ENCODE data around the gene MRPS15.

DNA sequence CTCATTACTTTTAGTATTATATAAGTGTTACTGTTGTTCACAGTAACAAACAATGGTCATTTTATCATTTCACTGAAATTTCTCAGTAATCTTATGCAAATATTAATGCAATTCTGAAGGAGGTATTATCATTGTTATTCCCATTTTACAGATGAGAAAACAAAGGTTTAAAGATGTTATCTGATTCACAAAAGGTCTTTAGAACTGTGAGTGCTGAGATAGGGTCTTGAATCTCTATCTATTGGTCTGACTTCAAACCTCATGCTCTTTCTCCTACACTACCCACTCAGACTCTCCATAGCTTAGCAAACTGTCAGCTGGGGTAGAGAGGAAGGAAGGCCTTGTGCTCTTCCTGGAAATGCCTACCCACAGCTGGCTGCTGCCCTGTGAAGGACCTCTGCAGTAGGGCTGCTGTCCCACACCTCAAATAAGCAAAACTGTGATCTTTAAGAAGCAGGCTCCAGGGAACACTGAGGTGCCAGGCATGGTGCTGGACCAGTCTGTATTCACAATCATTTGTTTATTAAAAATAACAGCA is 7.7 kb downstream of the MRPS15 start:
- TF ChIP-seq, protein P1, sequence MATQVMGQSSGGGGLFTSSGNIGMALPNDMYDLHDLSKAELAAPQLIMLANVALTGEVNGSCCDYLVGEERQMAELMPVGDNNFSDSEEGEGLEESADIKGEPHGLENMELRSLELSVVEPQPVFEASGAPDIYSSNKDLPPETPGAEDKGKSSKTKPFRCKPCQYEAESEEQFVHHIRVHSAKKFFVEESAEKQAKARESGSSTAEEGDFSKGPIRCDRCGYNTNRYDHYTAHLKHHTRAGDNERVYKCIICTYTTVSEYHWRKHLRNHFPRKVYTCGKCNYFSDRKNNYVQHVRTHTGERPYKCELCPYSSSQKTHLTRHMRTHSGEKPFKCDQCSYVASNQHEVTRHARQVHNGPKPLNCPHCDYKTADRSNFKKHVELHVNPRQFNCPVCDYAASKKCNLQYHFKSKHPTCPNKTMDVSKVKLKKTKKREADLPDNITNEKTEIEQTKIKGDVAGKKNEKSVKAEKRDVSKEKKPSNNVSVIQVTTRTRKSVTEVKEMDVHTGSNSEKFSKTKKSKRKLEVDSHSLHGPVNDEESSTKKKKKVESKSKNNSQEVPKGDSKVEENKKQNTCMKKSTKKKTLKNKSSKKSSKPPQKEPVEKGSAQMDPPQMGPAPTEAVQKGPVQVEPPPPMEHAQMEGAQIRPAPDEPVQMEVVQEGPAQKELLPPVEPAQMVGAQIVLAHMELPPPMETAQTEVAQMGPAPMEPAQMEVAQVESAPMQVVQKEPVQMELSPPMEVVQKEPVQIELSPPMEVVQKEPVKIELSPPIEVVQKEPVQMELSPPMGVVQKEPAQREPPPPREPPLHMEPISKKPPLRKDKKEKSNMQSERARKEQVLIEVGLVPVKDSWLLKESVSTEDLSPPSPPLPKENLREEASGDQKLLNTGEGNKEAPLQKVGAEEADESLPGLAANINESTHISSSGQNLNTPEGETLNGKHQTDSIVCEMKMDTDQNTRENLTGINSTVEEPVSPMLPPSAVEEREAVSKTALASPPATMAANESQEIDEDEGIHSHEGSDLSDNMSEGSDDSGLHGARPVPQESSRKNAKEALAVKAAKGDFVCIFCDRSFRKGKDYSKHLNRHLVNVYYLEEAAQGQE (IDR thresholded peaks at IDR 0.05): no peak
- TF ChIP-seq, protein P2, sequence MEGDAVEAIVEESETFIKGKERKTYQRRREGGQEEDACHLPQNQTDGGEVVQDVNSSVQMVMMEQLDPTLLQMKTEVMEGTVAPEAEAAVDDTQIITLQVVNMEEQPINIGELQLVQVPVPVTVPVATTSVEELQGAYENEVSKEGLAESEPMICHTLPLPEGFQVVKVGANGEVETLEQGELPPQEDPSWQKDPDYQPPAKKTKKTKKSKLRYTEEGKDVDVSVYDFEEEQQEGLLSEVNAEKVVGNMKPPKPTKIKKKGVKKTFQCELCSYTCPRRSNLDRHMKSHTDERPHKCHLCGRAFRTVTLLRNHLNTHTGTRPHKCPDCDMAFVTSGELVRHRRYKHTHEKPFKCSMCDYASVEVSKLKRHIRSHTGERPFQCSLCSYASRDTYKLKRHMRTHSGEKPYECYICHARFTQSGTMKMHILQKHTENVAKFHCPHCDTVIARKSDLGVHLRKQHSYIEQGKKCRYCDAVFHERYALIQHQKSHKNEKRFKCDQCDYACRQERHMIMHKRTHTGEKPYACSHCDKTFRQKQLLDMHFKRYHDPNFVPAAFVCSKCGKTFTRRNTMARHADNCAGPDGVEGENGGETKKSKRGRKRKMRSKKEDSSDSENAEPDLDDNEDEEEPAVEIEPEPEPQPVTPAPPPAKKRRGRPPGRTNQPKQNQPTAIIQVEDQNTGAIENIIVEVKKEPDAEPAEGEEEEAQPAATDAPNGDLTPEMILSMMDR (IDR thresholded peaks at IDR 0.05; ENCODE audit: low read depth, low read length, missing input control): no peak
- TF ChIP-seq TAF1 (conservative IDR thresholded peaks at IDR 0.05) (no peak), HNF4A (conservative IDR thresholded peaks at IDR 0.05) (no peak), SP1 (IDR thresholded peaks at IDR 0.05) (no peak), YY1 (IDR thresholded peaks at IDR 0.05) (no peak), JUND (IDR thresholded peaks at IDR 0.05) (no peak), RAD21 (IDR thresholded peaks at IDR 0.05) (no peak), FOXA2 (IDR thresholded peaks at IDR 0.05) (no peak), EGR1 (IDR thresholded peaks at IDR 0.05; ENCODE audit: low read depth in 2 of 2) (no peak)
- TF ChIP-seq, protein P3, sequence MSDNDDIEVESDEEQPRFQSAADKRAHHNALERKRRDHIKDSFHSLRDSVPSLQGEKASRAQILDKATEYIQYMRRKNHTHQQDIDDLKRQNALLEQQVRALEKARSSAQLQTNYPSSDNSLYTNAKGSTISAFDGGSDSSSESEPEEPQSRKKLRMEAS (IDR thresholded peaks at IDR 0.05): no peak
- TF ChIP-seq, protein P4, sequence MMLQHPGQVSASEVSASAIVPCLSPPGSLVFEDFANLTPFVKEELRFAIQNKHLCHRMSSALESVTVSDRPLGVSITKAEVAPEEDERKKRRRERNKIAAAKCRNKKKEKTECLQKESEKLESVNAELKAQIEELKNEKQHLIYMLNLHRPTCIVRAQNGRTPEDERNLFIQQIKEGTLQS (IDR thresholded peaks at IDR 0.05): no peak
